HFFc6 (cell line): ENCODE results near the gene TMEM186. TPM values are rescaled to one million over a fixed set of nuclear protein-coding genes. Genes with fewer than 3 reads are reported as not detected.
"Not testable (repeated sequence)": the region's sequence is repeated elsewhere in the genome, so short reads cannot be mapped to it uniquely, and the experiment has no call there.

Experiments used
- DNase-seq: peaks from one replicate; pipeline ENCODE4 v3.0.0-alpha.2; 2018
- H3K27ac Mint-ChIP-seq: 2 replicates; pipeline ENCODE4 v1.8.0; 2020; ENCODE audit warnings: mild to moderate bottlenecking, mixed read lengths
- H3K27me3 Mint-ChIP-seq: 2 replicates; pipeline ENCODE4 v1.8.0; 2021; ENCODE audit warnings: mild to moderate bottlenecking, moderate library complexity, mixed read lengths; ENCODE audit not compliant: insufficient read depth
- H3K36me3 Mint-ChIP-seq: 2 replicates; pipeline ENCODE4 v1.8.0; 2021; ENCODE audit warnings: low read depth, mixed read lengths
- H3K4me1 Mint-ChIP-seq: 2 replicates; pipeline ENCODE4 v1.8.0; 2020; ENCODE audit warnings: low read depth, mixed read lengths
- H3K4me3 Mint-ChIP-seq: 2 replicates; pipeline ENCODE4 v1.8.0; 2020; ENCODE audit warnings: mild to moderate bottlenecking, moderate library complexity, mixed read lengths
- H3K9me3 Mint-ChIP-seq: 2 replicates; pipeline ENCODE4 v1.8.0; 2020; ENCODE audit warnings: mild to moderate bottlenecking, mixed read lengths
- CTCF ChIP-seq: fragments of 200-600 bp; sonication (generic); IDR thresholded peaks from 2 replicates; pipeline ENCODE4 v1.5.0; 2021; ENCODE audit warnings: antibody characterized with exemption, mild to moderate bottlenecking
- total RNA-seq, 6 experiments: library from RNA; stranded (reverse); fragmentation: NEBNext Ultra II Directional; extraction: Animal tissue kit (Norgen Biotek cat#: 25700); gene quantifications; 2 replicates in 1 of 6; 3 replicates in 5 of 6; pipeline ENCODE4 v1.2.3, GENCODE V29; 2021

Gene TMEM186
- total RNA-seq, 6 experiments from 2014 or later: 5.2 to 9.1 (median 6.9) TPM

- Mint-ChIP-seq H3K4me1 (peaks cover 38% of the 10 kb centered on the region), H3K27ac (no peak overlapping the region; the same call in 1 of the 2 replicates), H3K4me3 (peak overlapping the region; percentile 99; the same call in 1 of the 2 replicates), H3K9me3 (no peaks in the 10 kb centered on the region), H3K27me3 (no peaks in the 10 kb centered on the region), H3K36me3 (peaks cover 17% of the 10 kb centered on the region)
- DNase-seq: no peak
- no peak for TF ChIP-seq CTCF
Measured at GRCh38 chr16:8795818-8796217, 1.6 kb downstream of the TMEM186 start.

GRCh38 chr16:8795091-8795490 lies 2.3 kb downstream of the TMEM186 start:
- H3K4me3 Mint-ChIP-seq: no peak overlapping the region
- TF ChIP-seq CTCF: no peak
- no peaks in the 10 kb centered on the region for H3K9me3 Mint-ChIP-seq
- DNase-seq: no peak
- H3K27me3 Mint-ChIP-seq: no peaks in the 10 kb centered on the region
- peaks cover 38% of the 10 kb centered on the region for H3K4me1 Mint-ChIP-seq
- H3K36me3 Mint-ChIP-seq: peaks cover 15% of the 10 kb centered on the region
- H3K27ac Mint-ChIP-seq: no peak overlapping the region

- no peak for DNase-seq
- no peak for TF ChIP-seq CTCF
- H3K27me3 Mint-ChIP-seq: no peaks in the 10 kb centered on the region; the same call in none of the 2 replicates
- H3K4me1 Mint-ChIP-seq: no peaks in the 10 kb centered on the region
- H3K9me3 Mint-ChIP-seq: no peaks in the 10 kb centered on the region
- no peaks in the 10 kb centered on the region for H3K36me3 Mint-ChIP-seq
- no peak overlapping the region for H3K27ac Mint-ChIP-seq
- H3K4me3 Mint-ChIP-seq: no peak overlapping the region
Measured at GRCh38 chr16:8788578-8789172, 8.8 kb downstream of the TMEM186 start.

GRCh38 chr16:8786316-8786715 lies 11.1 kb downstream of the TMEM186 start:
- H3K27me3 Mint-ChIP-seq: peaks cover 12% of the 10 kb centered on the region
- not testable (repeated sequence) for H3K4me3 Mint-ChIP-seq, H3K4me1 Mint-ChIP-seq, DNase-seq, H3K36me3 Mint-ChIP-seq, H3K9me3 Mint-ChIP-seq, H3K27ac Mint-ChIP-seq

- H3K27me3 Mint-ChIP-seq: peaks cover 16% of the 10 kb centered on the region
- H3K4me1 Mint-ChIP-seq: no peaks in the 10 kb centered on the region
- H3K27ac Mint-ChIP-seq: no peak overlapping the region
- no peak overlapping the region for H3K4me3 Mint-ChIP-seq
- H3K9me3 Mint-ChIP-seq: no peaks in the 10 kb centered on the region
- TF ChIP-seq CTCF: no peak
- no peak for DNase-seq
- no peaks in the 10 kb centered on the region for H3K36me3 Mint-ChIP-seq
Measured at GRCh38 chr16:8785408-8785807, 12.0 kb downstream of the TMEM186 start.

GRCh38 chr16:8782673-8783072 lies 14.8 kb downstream of the TMEM186 start:
- Mint-ChIP-seq H3K27me3 (peaks cover 22% of the 10 kb centered on the region), H3K9me3 (no peaks in the 10 kb centered on the region), H3K36me3 (no peaks in the 10 kb centered on the region), H3K4me1 (no peaks in the 10 kb centered on the region), H3K27ac (no peak overlapping the region), H3K4me3 (no peak overlapping the region)
- no peak for DNase-seq
- TF ChIP-seq CTCF: no peak
